GM06990 (cell line): ENCODE measurements around the gene KRTAP9-4.
"Not testable (repeated sequence)": the region's sequence is repeated elsewhere in the genome, so short reads cannot be mapped to it uniquely, and the experiment has no call there.

Experiments
- DNase-seq: peaks from one replicate; pipeline ENCODE4 v3.0.0-alpha.2; 2011; ENCODE audit not compliant: insufficient read length; ENCODE audit errors: extremely low read depth
- H3K27me3 ChIP-seq: replicated peaks from 2 replicates; pipeline ENCODE4 v1.6.0; 2011; ENCODE audit warnings: low read length; ENCODE audit not compliant: control insufficient read depth, insufficient read depth
- H3K36me3 ChIP-seq: 2 replicates; pipeline ENCODE4 v1.5.1; 2011; ENCODE audit warnings: low read length; ENCODE audit not compliant: control insufficient read depth, insufficient read depth
- H3K4me3 ChIP-seq: replicated peaks from 2 replicates; pipeline ENCODE4 v1.5.1; 2011; ENCODE audit warnings: low read depth, mild to moderate bottlenecking, control low read depth, low read length
- CTCF ChIP-seq: IDR thresholded peaks from 2 replicates; pipeline ENCODE4 v1.5.1; 2011; ENCODE audit warnings: low read length, control low read depth, mild to moderate bottlenecking, inconsistent platforms; ENCODE audit not compliant: insufficient read depth, poor library complexity, severe bottlenecking

KRTAP9-4 gene

GRCh38 chr17:41254861-41255260, 5.4 kb downstream of the KRTAP9-4 start:
- DNase-seq: no peak
- Histone ChIP-seq H3K36me3 (no peaks in the 10 kb centered on the region), H3K4me3 (no peak overlapping the region)

GRCh38 chr17:41255381-41256290, 6.1 kb downstream of the KRTAP9-4 start, which contains the start of gene KRTAP9-9:
TSS of gene KRTAP9-9 (plus strand) at chr17:41255384.
- not testable (repeated sequence) for DNase-seq

More at GRCh38 chr17:41254861-41255260, 5.4 kb downstream of the KRTAP9-4 start:
- TF ChIP-seq CTCF: no peak
- H3K27me3 ChIP-seq: no peaks in the 10 kb centered on the region

GRCh38 chr17:41256291-41256685, 6.8 kb downstream of the KRTAP9-4 start:
- no peaks in the 10 kb centered on the region for H3K36me3 ChIP-seq
- H3K4me3 ChIP-seq: no peak overlapping the region
- DNase-seq: no peak
- no peak for TF ChIP-seq CTCF
- H3K27me3 ChIP-seq: no peaks in the 10 kb centered on the region

More at GRCh38 chr17:41255381-41256290, 6.1 kb downstream of the KRTAP9-4 start, which contains the start of gene KRTAP9-9:
- not testable (repeated sequence) for H3K4me3 ChIP-seq, H3K27me3 ChIP-seq, H3K36me3 ChIP-seq

- no peak for TF ChIP-seq CTCF
- Histone ChIP-seq H3K36me3 (no peaks in the 10 kb centered on the region), H3K4me3 (no peak overlapping the region), H3K27me3 (no peaks in the 10 kb centered on the region)
- DNase-seq: no peak
Measured at GRCh38 chr17:41258406-41258805, 8.9 kb downstream of the KRTAP9-4 start.

- H3K27me3 ChIP-seq: no peaks in the 10 kb centered on the region
- no peaks in the 10 kb centered on the region for H3K36me3 ChIP-seq
- no peak for DNase-seq
- no peak overlapping the region for H3K4me3 ChIP-seq
- TF ChIP-seq CTCF: no peak
Measured at GRCh38 chr17:41263212-41263611, 13.7 kb downstream of the KRTAP9-4 start.

- no peaks in the 10 kb centered on the region for H3K36me3 ChIP-seq
- H3K4me3 ChIP-seq: no peak overlapping the region
- no peak for DNase-seq
- no peak for TF ChIP-seq CTCF
- H3K27me3 ChIP-seq: no peaks in the 10 kb centered on the region
Measured at GRCh38 chr17:41264599-41264998, 15.1 kb downstream of the KRTAP9-4 start.
